Panc1 (cell line): ENCODE results near the gene KLF11. TPM values are rescaled to one million over a fixed set of nuclear protein-coding genes. Genes with fewer than 3 reads are reported as not detected.

Source experiments
- ATAC-seq: fragments of 200-7000 bp; cut with Tn5 transposase; 2 replicates; pipeline ENCODE4 v1.9.1; 2020; ENCODE audit warnings: mild to moderate bottlenecking, moderate library complexity
- BruUV-seq: library from RNA; stranded (reverse); fragments of 400-500 nt; replicated peaks from 2 replicates; lab custom pipeline; 2021; lab: Mats Ljungman, UMichigan
- CTCF ChIA-PET: fragments of 300-600 bp; sonication (Branson Sonifier 250); formaldehyde crosslinking; loops from one replicate; lab custom pipeline; 2022; ENCODE audit warnings: antibody characterized with exemption; lab: Charles Lee
- POLR2A ChIA-PET: fragments of 300-600 bp; sonication (Branson Sonifier 250); formaldehyde crosslinking; loops from one replicate; lab custom pipeline; 2022; ENCODE audit warnings: antibody characterized with exemption; lab: Charles Lee
- DNase-seq: peaks from one replicate; pipeline ENCODE4 v3.0.0-alpha.2; 2010; ENCODE audit warnings: low read depth, low spot score
- H3K27ac ChIP-seq: 2 replicates; pipeline ENCODE4 v1.5.1; 2011; ENCODE audit warnings: mild to moderate bottlenecking, low read length, inconsistent platforms
- H3K27me3 ChIP-seq: fragments of 200-500 bp; sonication (Bioruptor generic); 2 replicates; pipeline ENCODE4 v1.6.0; 2014; ENCODE audit warnings: low read length, inconsistent platforms; ENCODE audit not compliant: control insufficient read depth, insufficient read depth
- H3K36me3 ChIP-seq: fragments of 200-500 bp; sonication (Bioruptor generic); 2 replicates; pipeline ENCODE4 v1.5.1; 2014; ENCODE audit warnings: inconsistent platforms, mild to moderate bottlenecking, low read length, moderate library complexity; ENCODE audit not compliant: control insufficient read depth, insufficient read depth
- H3K4me1 ChIP-seq: 2 replicates; pipeline ENCODE4 v1.5.1; 2011; ENCODE audit warnings: inconsistent platforms, mild to moderate bottlenecking, low read length, moderate library complexity; ENCODE audit not compliant: control insufficient read depth, insufficient read depth
- H3K4me3 ChIP-seq, 2 experiments: 2 replicates each; pipeline ENCODE4 v1.5.1; 2011 to 2012; ENCODE audit warnings: low read depth in 2 of 2, low read length in 2 of 2, mild to moderate bottlenecking in 2 of 2, inconsistent platforms in 1 of 2, moderate library complexity in 1 of 2
- H3K9me3 ChIP-seq: fragments of 200-500 bp; sonication (Bioruptor generic); 2 replicates; pipeline ENCODE4 v1.5.1; 2014; ENCODE audit warnings: low read depth, mild to moderate bottlenecking, inconsistent platforms, low read length, moderate library complexity; ENCODE audit not compliant: control insufficient read depth, insufficient read depth
- CTCF ChIP-seq: fragments of 450-650 bp; IDR thresholded peaks from 2 replicates; pipeline ENCODE4 v1.5.1; 2017; ENCODE audit warnings: mild to moderate bottlenecking
- POLR2AphosphoS5 ChIP-seq: IDR thresholded peaks from 2 replicates; pipeline ENCODE4 v1.6.1; 2012; ENCODE audit warnings: mild to moderate bottlenecking, low read depth, low read length, moderate library complexity
- REST ChIP-seq, 2 experiments: IDR thresholded peaks; 2 replicates each; pipeline ENCODE4 v1.6.1; 2011 to 2012; ENCODE audit warnings: low read depth in 2 of 2, control low read depth in 1 of 2, low read length in 1 of 2, mild to moderate bottlenecking in 1 of 2, moderate library complexity in 1 of 2; ENCODE audit not compliant: insufficient read depth in 1 of 2
- SIN3A ChIP-seq: IDR thresholded peaks from 2 replicates; pipeline ENCODE4 v1.6.1; 2012; ENCODE audit warnings: low read depth, mild to moderate bottlenecking, low read length, moderate library complexity, borderline replicate concordance; ENCODE audit not compliant: insufficient read depth
- TCF7L2 ChIP-seq: IDR thresholded peaks from 2 replicates; pipeline ENCODE4 v1.6.1; 2011; ENCODE audit warnings: mild to moderate bottlenecking, low read depth, low read length, inconsistent platforms
- in situ Hi-C: cut with HindIII; loops from 2 replicates; pipeline ENCODE4 v1.10.0; 2016; ENCODE audit warnings: low sequenced_read_pairs, low pct_unique_long_range_greater_than_20kb
- intact Hi-C: fragments of 100-400 bp; cut with micrococcal nuclease; formaldehyde crosslinking; loops from one replicate; pipeline ENCODE4 v1.10.0; 2022; ENCODE audit not compliant: unreplicated experiment
- total RNA-seq: library from RNA; stranded (reverse); gene quantifications from one replicate; pipeline ENCODE4 v1.2.1, GENCODE V29; 2021; ENCODE audit not compliant: unreplicated experiment

KLF11 gene
- total RNA-seq, 1 experiment from 2014 or later, result 23.7 TPM

- ChIA-PET CTCF (no interaction called here), POLR2A (no interaction called here)
- TF ChIP-seq CTCF (no peak), SIN3A (no peak), REST (IDR thresholded peaks at IDR 0.05; ENCODE audit: insufficient read depth in 1 of 2, low read depth in 2 of 2, low read length in 1 of 2) (no peak), TCF7L2 (no peak), POLR2AphosphoS5 (no peak)
- BruUV-seq, result no TSS peak
- no peak overlapping the region for H3K27ac ChIP-seq
- H3K27me3 ChIP-seq, result no peaks in the 10 kb centered on the region
- no peaks in the 10 kb centered on the region for H3K4me1 ChIP-seq
- no peak overlapping the region for H3K4me3 ChIP-seq
- H3K9me3 ChIP-seq, result no peaks in the 10 kb centered on the region
- intact Hi-C loops, result no loop called here
- in situ Hi-C loops, result no loop called here
- no peaks in the 10 kb centered on the region for H3K36me3 ChIP-seq
- DNase-seq (no peak), ATAC-seq (no peak)
Observed at GRCh38 chr2:9994462-9994861, 48.9 kb upstream of the KLF11 start.

DNA sequence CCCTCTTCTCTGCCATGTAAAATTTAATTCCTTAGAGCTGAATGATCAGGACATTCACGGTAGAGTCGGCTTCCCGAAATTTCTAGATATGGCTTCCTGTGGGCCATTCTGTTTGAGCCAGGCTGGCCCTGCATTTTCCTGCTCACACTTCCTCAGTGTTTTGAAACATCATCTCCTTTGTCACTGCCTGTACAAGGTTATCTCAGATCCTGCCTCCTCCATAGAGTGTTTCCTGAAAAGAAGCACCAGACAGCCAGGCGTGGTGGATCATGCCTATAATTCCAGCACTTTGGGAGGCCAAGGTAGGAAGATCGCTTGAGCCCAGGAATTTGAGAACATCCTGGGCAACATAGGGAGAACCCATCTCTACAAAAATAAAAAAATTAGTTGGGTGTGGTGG is 48.3 kb upstream of the KLF11 start:
- ChIA-PET CTCF (interaction anchor here (0.9 kb wide), 1 partner anchor 11 kb away, joined by 6 read pairs; no protein-coding TSS in a partner anchor), POLR2A (no interaction called here)
- in situ Hi-C loops (no loop called here), intact Hi-C loops (no loop called here)
- no TSS peak for BruUV-seq
- Histone ChIP-seq H3K4me3 (no peak overlapping the region), H3K27me3 (no peaks in the 10 kb centered on the region), H3K4me1 (no peaks in the 10 kb centered on the region), H3K36me3 (no peaks in the 10 kb centered on the region), H3K27ac (no peak overlapping the region), H3K9me3 (no peaks in the 10 kb centered on the region)
- TF ChIP-seq SIN3A, result no peak
- TF ChIP-seq TCF7L2, result no peak
- no peak for TF ChIP-seq REST (IDR thresholded peaks at IDR 0.05; ENCODE audit: insufficient read depth in 1 of 2, low read depth in 2 of 2, low read length in 1 of 2)
- TF ChIP-seq POLR2AphosphoS5, result no peak
- TF ChIP-seq CTCF, result no peak
- ATAC-seq (no peak), DNase-seq (no peak)
